CD14-positive monocyte (primary cell): ENCODE measurements around the gene PCSK7. TPM values are rescaled to one million over a fixed set of nuclear protein-coding genes. Genes with fewer than 3 reads are reported as not detected.

Source experiments
- DNase-seq, 3 donors: peaks; one replicate each; pipeline ENCODE4 v3.0.0-alpha.2; 2011 to 2022
- H2AFZ ChIP-seq: 2 replicates; pipeline ENCODE4 v1.6.0; 2012; ENCODE audit warnings: mild to moderate bottlenecking, low read depth, low read length, inconsistent platforms; ENCODE audit not compliant: insufficient read depth, poor library complexity, severe bottlenecking
- H3K27ac ChIP-seq, 2 donors: 1 replicate in 1 of 2; 2 replicates in 1 of 2; pipeline ENCODE4 v1.5.1; 2012 to 2013; ENCODE audit warnings: low read length in 2 of 2, control low read depth in 1 of 2, inconsistent platforms in 1 of 2, low read depth in 1 of 2, mild to moderate bottlenecking in 1 of 2
- H3K27me3 ChIP-seq, 2 donors: one replicate each; pipeline versions ENCODE4 v1.6.0 to v1.6.1; 2011 to 2013; ENCODE audit warnings: low read length in 2 of 2; ENCODE audit not compliant: control insufficient read depth in 2 of 2, insufficient read depth in 2 of 2
- H3K36me3 ChIP-seq, 2 donors: replicated peaks in 1 of 2; 1 replicate in 1 of 2; 2 replicates in 1 of 2; pipeline versions ENCODE4 v1.5.1 to v1.6.1; 2012 to 2013; ENCODE audit warnings: low read length in 2 of 2, control low read depth in 1 of 2, inconsistent platforms in 1 of 2, mild to moderate bottlenecking in 1 of 2; ENCODE audit not compliant: insufficient read depth in 2 of 2, control insufficient read depth in 1 of 2
- H3K4me1 ChIP-seq, 2 donors: 1 replicate in 1 of 2; 2 replicates in 1 of 2; pipeline versions ENCODE4 v1.5.1 to v1.6.1; 2012 to 2013; ENCODE audit warnings: low read length in 2 of 2, control low read depth in 1 of 2, inconsistent platforms in 1 of 2, mild to moderate bottlenecking in 1 of 2, moderate library complexity in 1 of 2; ENCODE audit not compliant: insufficient read depth in 2 of 2, control insufficient read depth in 1 of 2
- H3K4me2 ChIP-seq: replicated peaks from 2 replicates; pipeline ENCODE3; 2012; ENCODE audit warnings: low read length, moderate library complexity, mild to moderate bottlenecking; ENCODE audit not compliant: poor library complexity, severe bottlenecking; ENCODE audit errors: extremely low read depth
- H3K4me3 ChIP-seq, 3 experiments: fragments of 200-600 bp in 1 of 3; sonication (generic) in 1 of 3; replicated peaks in 1 of 3; 1 replicate in 2 of 3; 2 replicates in 1 of 3; pipeline ENCODE4 v1.5.1; 2011 to 2013; ENCODE audit warnings: low read length in 3 of 3, mild to moderate bottlenecking in 3 of 3, control low read depth in 2 of 3, low read depth in 2 of 3, inconsistent platforms in 1 of 3, moderate library complexity in 1 of 3
- H3K79me2 ChIP-seq: 2 replicates; pipeline ENCODE4 v1.6.0; 2012; ENCODE audit warnings: mild to moderate bottlenecking, control low read depth, inconsistent platforms, low read length, moderate library complexity; ENCODE audit not compliant: insufficient read depth
- H3K9ac ChIP-seq: 2 replicates; pipeline ENCODE4 v1.6.0; 2017; ENCODE audit warnings: low read length, mild to moderate bottlenecking; ENCODE audit not compliant: insufficient read depth, poor library complexity, severe bottlenecking
- H3K9me3 ChIP-seq, 2 donors: replicated peaks in 1 of 2; 1 replicate in 1 of 2; 2 replicates in 1 of 2; pipeline versions ENCODE4 v1.5.1 to v1.6.1; 2012 to 2013; ENCODE audit warnings: low read length in 2 of 2, control low read depth in 1 of 2; ENCODE audit not compliant: control insufficient read depth in 1 of 2, insufficient read depth in 1 of 2
- H4K20me1 ChIP-seq: 2 replicates; pipeline ENCODE4 v1.6.0; 2012; ENCODE audit warnings: mild to moderate bottlenecking, low read length, control low read depth, moderate library complexity; ENCODE audit not compliant: insufficient read depth
- H3K27ac Mint-ChIP-seq, 7 donors: one replicate each; pipeline ENCODE4 v1.8.0; 2020; ENCODE audit warnings: mild to moderate bottlenecking in 7 of 7, mixed read lengths in 7 of 7, moderate library complexity in 6 of 7, inconsistent platforms in 2 of 7
- H3K27me3 Mint-ChIP-seq, 3 donors: one replicate each; pipeline ENCODE4 v1.8.0; 2021 to 2022; ENCODE audit warnings: low read depth in 3 of 3, mild to moderate bottlenecking in 3 of 3, mixed read lengths in 3 of 3, moderate library complexity in 3 of 3, inconsistent platforms in 1 of 3
- H3K36me3 Mint-ChIP-seq, 2 donors: one replicate each; pipeline ENCODE4 v1.8.0; 2020; ENCODE audit warnings: mixed read lengths in 2 of 2, inconsistent platforms in 1 of 2, mild to moderate bottlenecking in 1 of 2
- H3K4me1 Mint-ChIP-seq: one replicate; pipeline ENCODE4 v1.8.0; 2020; ENCODE audit warnings: mild to moderate bottlenecking, mixed read lengths
- H3K4me3 Mint-ChIP-seq, 2 donors: one replicate each; pipeline ENCODE4 v1.8.0; 2020; ENCODE audit warnings: mild to moderate bottlenecking in 2 of 2, mixed read lengths in 2 of 2, moderate library complexity in 1 of 2
- H3K9me3 Mint-ChIP-seq, 7 donors: one replicate each; pipeline ENCODE4 v1.8.0; 2020 to 2022; ENCODE audit warnings: mixed read lengths in 7 of 7, mild to moderate bottlenecking in 6 of 7, moderate library complexity in 6 of 7, inconsistent platforms in 2 of 7
- CTCF ChIP-seq: fragments of 200-600 bp; IDR thresholded peaks from one replicate; pipeline ENCODE4 v1.8.0; 2022; ENCODE audit warnings: antibody characterized with exemption, mild to moderate bottlenecking
- WGBS: methylation state at CpG from one replicate; pipeline ENCODE4 v1.1.5; 2013; ENCODE audit warnings: missing lambda C conversion rate; ENCODE audit not compliant: insufficient coverage; 5-methylcytosine and 5-hydroxymethylcytosine counted together
- intact Hi-C, 2 donors: fragments of 100-400 bp; cut with micrococcal nuclease; formaldehyde crosslinking; loops; one replicate each; pipeline versions ENCODE4 v1.15.0 to v1.15.1; 2023
- polyA plus RNA-seq, 3 donors: library from polyadenylated mRNA; depleted of rRNA in 1 of 3; unstranded in 2 of 3; stranded (reverse) in 1 of 3; fragments of 300-500 nt in 2 of 3; fragments of >200 nt in 1 of 3; fragmentation: Illumina TruSeq in 2 of 3; gene quantifications; 1 replicate in 2 of 3; 2 replicates in 1 of 3; pipeline ENCODE4 v1.2.3, GENCODE V29; 2012 to 2021

The PCSK7 gene
- polyA plus RNA-seq, 3 donors = 6.1 to 93.8 (median 9.5) TPM

GRCh38 chr11:117187007-117187406, 44.9 kb downstream of the PCSK7 start:
- Histone ChIP-seq H3K4me2 (peak overlapping the region; percentile 69), H3K79me2 (peaks cover 18% of the 10 kb centered on the region), H2AFZ (no peak overlapping the region), H3K27ac (peak overlapping the region; percentile 90 to 92), H4K20me1 (no peaks in the 10 kb centered on the region), H3K4me3 (peak overlapping the region in 2 of 3 experiments; percentile 4 to 69), H3K9me3 (no peaks in the 10 kb centered on the region), H3K4me1 (peaks cover 60 to 65% of the 10 kb centered on the region in 2 donors), H3K9ac (peak overlapping the region; percentile 60), H3K36me3 (peaks cover 48 to 56% of the 10 kb centered on the region in 2 donors), H3K27me3 (no peaks in the 10 kb centered on the region)
- DNase-seq = no peak
- Mint-ChIP-seq H3K27ac (peak overlapping the region; percentile 17 to 98 (median 92)), H3K4me3 (peak overlapping the region; percentile 62 to 78), H3K4me1 (peaks cover 59% of the 10 kb centered on the region), H3K27me3 (peaks cover 0 to 3% (median 2%) of the 10 kb centered on the region in 3 donors), H3K36me3 (peaks cover 64 to 91% of the 10 kb centered on the region in 2 donors), H3K9me3 (no peaks in the 10 kb centered on the region)
- no peak for TF ChIP-seq CTCF
- 81% methylated on average over 5 of the region's 6 CpGs for WGBS
- intact Hi-C loops = no loop called here

DNA sequence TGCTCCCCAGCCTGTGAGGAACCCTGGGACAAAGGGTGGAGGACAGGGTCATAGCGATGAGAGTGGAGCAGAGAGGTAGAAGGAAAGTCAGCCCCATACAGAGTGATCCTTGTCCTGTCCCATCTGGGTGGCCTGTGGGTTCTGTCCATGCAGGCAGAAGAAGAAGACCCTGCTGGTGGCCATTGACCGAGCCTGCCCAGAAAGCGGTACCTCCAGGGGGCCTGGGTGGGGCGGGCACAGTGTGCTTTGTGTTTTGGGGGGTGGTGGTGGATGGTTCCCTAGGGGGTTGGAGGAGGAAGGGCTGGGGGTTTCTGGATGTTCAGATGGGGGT, 45.5 kb downstream of the PCSK7 start:
- Mint-ChIP-seq H3K27ac (peak overlapping the region in 6 of 7 donors; percentile 86 to 98 (median 94)), H3K4me1 (peaks cover 59% of the 10 kb centered on the region), H3K27me3 (peaks cover 0 to 5% (median 2%) of the 10 kb centered on the region in 3 donors), H3K9me3 (no peaks in the 10 kb centered on the region), H3K4me3 (peak overlapping the region; percentile 62 to 78), H3K36me3 (peaks cover 61 to 90% of the 10 kb centered on the region in 2 donors)
- no peak overlapping the region for H2AFZ ChIP-seq
- H3K4me1 ChIP-seq = peaks cover 63 to 69% of the 10 kb centered on the region in 2 donors
- H3K4me2 ChIP-seq = peak overlapping the region; percentile 69
- no peak for DNase-seq
- H3K27me3 ChIP-seq = no peaks in the 10 kb centered on the region
- intact Hi-C loops = no loop called here
- no peak for TF ChIP-seq CTCF
- H3K4me3 ChIP-seq = peak overlapping the region in 2 of 3 experiments; percentile 4 to 69
- H3K79me2 ChIP-seq = peaks cover 18% of the 10 kb centered on the region
- no peaks in the 10 kb centered on the region for H4K20me1 ChIP-seq
- WGBS = 100% methylated on average over 3 of the region's 4 CpGs
- peak overlapping the region; percentile 60 for H3K9ac ChIP-seq
- no peaks in the 10 kb centered on the region for H3K9me3 ChIP-seq
- H3K27ac ChIP-seq = peak overlapping the region; percentile 90 to 92
- H3K36me3 ChIP-seq = peaks cover 46 to 56% of the 10 kb centered on the region in 2 donors
